ENCODE results near the gene PDE6B.

GRCh38 chr4:712916-713632 is 87.7 kb downstream of the PDE6B start:
- TF ChIP-seq CTCF (IDR thresholded peaks at IDR 0.05) (no peak), POLR2A (IDR thresholded peaks at IDR 0.05) (no peak), POLR2AphosphoS5 (IDR thresholded peaks at IDR 0.05) (no peak)

Measured in gastroesophageal sphincter (tissue), 3 donors.